ENCODE results near the gene LRP1.
A peak's percentile ranks its signal among the peaks of the same experiment; 100 is the strongest.

LRP1 gene

DNA sequence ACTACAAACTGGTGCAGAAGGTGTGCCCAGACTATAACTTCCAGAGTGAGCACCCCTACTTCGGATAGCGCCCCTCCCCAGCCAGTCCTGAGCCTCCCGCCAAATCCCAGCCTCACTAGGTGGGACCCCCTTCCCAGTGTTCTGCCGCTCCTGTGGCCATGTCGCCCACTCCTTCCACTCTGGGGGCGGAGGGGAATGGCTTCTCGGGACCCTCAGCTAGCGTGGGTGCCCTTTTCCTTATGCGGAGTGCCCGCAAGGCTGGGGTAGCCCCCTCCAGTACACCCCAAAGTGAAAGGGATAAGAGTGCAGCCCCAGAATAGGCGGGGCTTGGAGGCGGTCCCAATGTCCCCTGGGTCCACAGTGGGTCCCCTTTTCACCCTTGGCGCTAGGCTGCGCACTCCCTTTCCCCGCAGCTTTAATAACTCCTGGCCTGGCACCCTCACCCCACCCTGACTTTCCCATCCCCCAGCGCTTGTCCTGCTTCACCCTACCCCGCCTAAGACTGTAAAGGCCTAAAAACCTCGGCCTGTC lies 97.5 kb downstream of the LRP1 start:
- H3K4me3 ChIP-seq (ENCODE audit: low read depth, low read length) = no peak overlapping the region

DNA sequence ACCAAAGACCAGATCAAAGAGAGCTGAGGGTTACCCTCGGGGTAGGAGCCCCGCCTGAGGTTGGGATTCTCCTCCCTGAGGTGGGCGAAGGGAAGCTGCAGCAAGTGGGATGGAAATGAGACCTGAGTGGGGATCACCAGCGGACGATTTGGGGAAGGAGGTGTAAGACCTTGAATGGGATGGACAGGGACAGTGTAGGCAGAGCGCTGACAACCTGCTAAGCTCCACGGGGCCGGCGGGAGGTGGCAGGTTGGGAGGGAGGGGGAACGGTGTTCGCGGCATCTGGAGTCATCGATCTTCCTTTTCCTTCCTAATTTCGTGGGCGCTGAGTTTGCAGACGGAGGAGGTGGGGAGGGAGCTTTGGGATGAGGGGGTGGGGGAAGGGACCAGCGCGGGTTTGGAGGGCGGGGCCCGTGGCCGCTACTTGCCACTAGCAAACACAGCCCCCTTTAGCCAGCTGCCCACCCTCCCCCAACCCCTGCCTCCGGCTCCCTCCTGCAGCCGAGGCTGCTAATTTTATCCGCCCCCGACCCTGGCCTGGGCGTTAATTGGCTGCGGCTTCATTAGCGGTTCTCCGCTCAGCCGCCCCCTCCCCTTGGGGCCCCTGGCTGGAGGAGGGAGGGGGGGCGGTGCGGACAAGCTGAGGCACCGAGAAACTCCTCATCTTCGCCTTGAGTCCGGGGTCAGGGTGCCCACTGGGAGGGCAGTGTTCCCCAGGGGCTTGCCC lies 98.5 kb downstream of the LRP1 start:
- H3K4me3 ChIP-seq (ENCODE audit: low read depth, low read length) = no peak overlapping the region
- TF ChIP-seq, protein P1, sequence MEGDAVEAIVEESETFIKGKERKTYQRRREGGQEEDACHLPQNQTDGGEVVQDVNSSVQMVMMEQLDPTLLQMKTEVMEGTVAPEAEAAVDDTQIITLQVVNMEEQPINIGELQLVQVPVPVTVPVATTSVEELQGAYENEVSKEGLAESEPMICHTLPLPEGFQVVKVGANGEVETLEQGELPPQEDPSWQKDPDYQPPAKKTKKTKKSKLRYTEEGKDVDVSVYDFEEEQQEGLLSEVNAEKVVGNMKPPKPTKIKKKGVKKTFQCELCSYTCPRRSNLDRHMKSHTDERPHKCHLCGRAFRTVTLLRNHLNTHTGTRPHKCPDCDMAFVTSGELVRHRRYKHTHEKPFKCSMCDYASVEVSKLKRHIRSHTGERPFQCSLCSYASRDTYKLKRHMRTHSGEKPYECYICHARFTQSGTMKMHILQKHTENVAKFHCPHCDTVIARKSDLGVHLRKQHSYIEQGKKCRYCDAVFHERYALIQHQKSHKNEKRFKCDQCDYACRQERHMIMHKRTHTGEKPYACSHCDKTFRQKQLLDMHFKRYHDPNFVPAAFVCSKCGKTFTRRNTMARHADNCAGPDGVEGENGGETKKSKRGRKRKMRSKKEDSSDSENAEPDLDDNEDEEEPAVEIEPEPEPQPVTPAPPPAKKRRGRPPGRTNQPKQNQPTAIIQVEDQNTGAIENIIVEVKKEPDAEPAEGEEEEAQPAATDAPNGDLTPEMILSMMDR (IDR thresholded peaks at IDR 0.05; ENCODE audit: borderline replicate concordance, insufficient read depth, low read depth, low read length) = no peak

More for the DNA sequence above, 97.5 kb downstream of the LRP1 start:
- TF ChIP-seq, protein P1 (IDR thresholded peaks at IDR 0.05; ENCODE audit: borderline replicate concordance, insufficient read depth, low read depth, low read length) = no peak

DNA sequence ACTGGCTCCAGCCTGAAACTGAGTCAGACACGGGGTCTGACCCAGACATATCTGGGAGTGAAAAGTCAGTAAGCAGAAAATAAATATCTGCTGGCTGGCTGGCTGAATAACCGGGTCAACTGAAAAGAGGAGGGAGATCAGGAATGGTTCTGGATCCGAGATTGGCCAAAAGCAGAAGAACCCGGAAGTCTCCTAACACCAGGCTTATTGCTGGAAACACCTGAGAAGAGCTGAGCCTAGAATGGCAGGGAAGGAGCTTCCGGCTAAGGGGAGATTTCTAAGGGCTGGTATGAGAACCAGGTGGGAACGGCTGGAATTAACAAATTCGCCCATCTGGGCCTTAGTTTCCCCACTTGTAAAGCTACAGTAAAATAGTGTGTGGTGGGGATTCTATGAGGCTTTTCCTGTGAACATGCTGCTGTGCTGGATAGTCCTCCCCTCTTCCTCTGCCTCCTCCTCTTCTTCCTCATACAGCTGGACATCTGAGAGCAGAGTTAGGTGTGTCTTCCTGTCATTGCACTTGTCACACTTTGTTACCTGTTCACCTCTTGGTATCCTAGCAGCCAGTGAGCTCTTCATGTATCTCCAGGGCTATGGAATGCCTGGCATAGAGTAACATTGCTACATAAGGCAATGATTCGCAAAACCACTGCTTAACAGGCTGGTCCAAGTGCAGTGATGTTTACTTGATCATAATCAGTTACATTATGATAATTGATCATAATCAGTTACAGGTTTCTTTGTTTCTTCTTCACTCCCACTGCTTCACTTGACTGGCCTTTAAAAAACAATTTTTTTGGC lies 99.2 kb downstream of the LRP1 start:
- H3K4me3 ChIP-seq (ENCODE audit: low read depth, low read length) = no peak overlapping the region
- TF ChIP-seq, protein P1 (IDR thresholded peaks at IDR 0.05; ENCODE audit: borderline replicate concordance, insufficient read depth, low read depth, low read length) = no peak

DNA sequence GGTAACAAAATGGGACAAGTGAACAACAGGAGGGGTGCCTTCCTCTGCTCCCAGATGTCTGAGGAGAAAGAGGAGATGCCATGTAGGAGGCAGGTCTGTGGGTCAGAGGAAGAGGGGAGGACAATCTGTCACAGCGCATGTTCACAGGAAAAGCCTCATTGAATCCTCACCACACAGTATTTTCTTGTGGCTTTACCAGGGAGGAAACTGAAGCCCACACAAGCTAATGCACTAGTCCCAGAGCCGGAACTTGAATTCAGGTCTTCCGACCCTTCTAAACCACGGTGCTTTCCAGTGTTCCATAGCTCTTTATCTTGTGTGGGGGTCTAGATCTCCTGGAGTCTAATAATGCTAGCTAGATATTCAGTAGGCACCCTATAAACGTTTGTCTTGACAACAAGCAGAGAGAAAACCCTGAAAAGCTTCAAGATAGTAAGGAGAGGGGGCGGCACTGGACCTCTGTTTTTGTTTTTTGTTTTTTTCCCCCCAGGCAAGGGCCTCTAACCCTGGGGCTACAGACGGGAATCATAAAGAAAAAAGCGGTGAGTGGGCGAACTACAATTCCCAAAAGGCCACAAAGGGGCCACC lies 100.9 kb downstream of the LRP1 start:
- TF ChIP-seq, protein P1 (IDR thresholded peaks at IDR 0.05; ENCODE audit: borderline replicate concordance, insufficient read depth, low read depth, low read length) = no peak
- H3K4me3 ChIP-seq (ENCODE audit: low read depth, low read length) = peak overlapping the region; percentile 79

DNA sequence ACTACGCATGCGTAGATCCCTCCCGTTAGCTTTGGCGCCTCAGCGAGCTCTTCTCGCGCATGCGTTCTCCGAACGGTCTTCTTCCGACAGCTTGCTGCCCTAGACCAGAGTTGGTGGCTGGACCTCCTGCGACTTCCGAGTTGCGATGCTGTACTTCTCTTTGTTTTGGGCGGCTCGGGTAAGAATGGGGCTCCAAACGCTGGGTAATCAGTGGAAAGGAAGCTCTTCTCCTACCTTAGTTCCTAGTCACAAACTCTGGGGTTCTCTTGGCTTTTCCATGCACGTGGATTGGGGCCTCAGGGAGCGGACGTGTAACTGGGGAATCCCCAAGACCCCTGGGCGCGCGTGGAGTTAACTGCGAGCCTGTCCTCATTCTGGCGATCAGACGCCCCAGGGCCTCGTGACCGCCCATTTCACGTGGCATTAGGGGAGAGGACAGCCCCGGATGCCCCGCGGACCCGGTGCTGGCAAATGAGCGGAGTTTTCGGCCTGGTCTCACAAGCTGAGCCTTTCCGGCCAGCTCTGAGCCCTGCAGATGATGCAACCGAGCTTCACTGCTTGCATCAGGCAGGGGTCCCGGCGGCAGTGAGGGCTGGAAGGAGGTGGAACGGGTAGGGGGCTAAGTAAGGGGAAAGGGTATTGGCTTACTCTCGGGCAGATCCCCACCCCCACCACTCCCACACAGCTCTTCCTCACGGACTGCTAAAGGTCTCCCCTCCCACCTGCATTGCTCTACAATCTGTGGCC lies 101.5 kb downstream of the LRP1 start, which contains the start of gene SHMT2:
Gene SHMT2, plus strand, starts transcription at position 78 of the 747 bp plus-strand sequence. Its CDS starts 68 bp downstream, at position 146.
- TF ChIP-seq, protein P1 (IDR thresholded peaks at IDR 0.05; ENCODE audit: borderline replicate concordance, insufficient read depth, low read depth, low read length) = no peak
- H3K4me3 ChIP-seq (ENCODE audit: low read depth, low read length) = peak within 1 kb of the TSS; percentile 79

DNA sequence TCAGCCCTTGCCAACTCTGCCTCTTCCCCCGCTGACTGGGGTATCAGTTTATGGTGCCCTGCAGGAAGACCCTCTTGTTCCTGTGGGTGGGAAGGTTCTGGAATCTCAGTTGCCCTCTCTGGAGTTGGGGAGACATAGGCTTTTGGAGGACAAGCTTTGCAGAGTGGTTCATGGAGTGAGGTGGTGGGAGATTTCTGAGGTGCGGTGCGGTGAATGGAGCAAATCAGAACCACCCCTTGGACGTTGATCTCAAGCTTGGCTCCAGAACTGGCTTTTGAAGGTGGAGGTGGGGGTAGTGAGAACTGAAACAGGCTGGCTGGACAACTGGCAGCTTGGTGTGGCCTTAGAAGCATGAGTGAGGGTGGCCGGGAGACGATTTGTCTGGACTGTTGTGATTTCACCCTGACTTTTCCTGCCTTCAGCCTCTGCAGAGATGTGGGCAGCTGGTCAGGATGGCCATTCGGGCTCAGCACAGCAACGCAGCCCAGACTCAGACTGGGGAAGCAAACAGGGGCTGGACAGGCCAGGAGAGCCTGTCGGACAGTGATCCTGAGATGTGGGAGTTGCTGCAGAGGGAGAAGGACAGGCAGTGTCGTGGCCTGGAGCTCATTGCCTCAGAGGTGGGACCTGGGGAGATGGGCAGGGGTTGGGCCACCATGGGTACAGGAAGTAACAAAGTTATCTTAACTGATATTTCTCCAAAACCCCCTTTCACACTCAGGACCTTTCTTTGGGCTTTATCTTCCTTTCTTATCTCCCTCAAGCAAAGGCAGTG lies 102.3 kb downstream of the LRP1 start:
- TF ChIP-seq, protein P1 (IDR thresholded peaks at IDR 0.05; ENCODE audit: borderline replicate concordance, insufficient read depth, low read depth, low read length) = no peak
- peak overlapping the region; percentile 79 for H3K4me3 ChIP-seq (ENCODE audit: low read depth, low read length)

Measured in GM12875 (cell line).